ENCODE measurements around the gene RPA1. TPM values are rescaled to one million over a fixed set of nuclear protein-coding genes. Genes with fewer than 3 reads are reported as not detected.

The RPA1 gene
- total RNA-seq, 1 experiment from 2014 or later: 158 TPM

GRCh38 chr17:1872976-1873375 lies 43.2 kb downstream of the RPA1 start:
- Mint-ChIP-seq H3K36me3 (peaks cover 44% of the 10 kb centered on the region), H3K9me3 (no peaks in the 10 kb centered on the region), H3K27ac (no peak overlapping the region; the same call in 1 of the 2 replicates), H3K4me1 (no peaks in the 10 kb centered on the region), H3K4me3 (no peak overlapping the region), H3K27me3 (ENCODE audit: low read depth) (no peaks in the 10 kb centered on the region)
- ChIA-PET POLR2A (no interaction called here), CTCF (no interaction called here)
- ATAC-seq: no peak
- DNase-seq (ENCODE audit: low spot score): no peak
- TF ChIP-seq ZBTB21 (CRISPR knock-in tag; IDR thresholded peaks at IDR 0.05; ENCODE audit: borderline replicate concordance) (no peak), ZNF219 (CRISPR knock-in tag; IDR thresholded peaks at IDR 0.05; ENCODE audit: borderline replicate concordance) (no peak), ZNF232 (CRISPR knock-in tag; IDR thresholded peaks at IDR 0.05) (no peak), MAX (CRISPR knock-in tag; IDR thresholded peaks at IDR 0.05) (no peak), MXD4 (CRISPR knock-in tag; IDR thresholded peaks at IDR 0.05; ENCODE audit: borderline replicate concordance) (no peak), USF2 (CRISPR knock-in tag; IDR thresholded peaks at IDR 0.05) (no peak), RELA (CRISPR knock-in tag; IDR thresholded peaks at IDR 0.05; ENCODE audit: borderline replicate concordance) (no peak), TCF7 (CRISPR knock-in tag; IDR thresholded peaks at IDR 0.05; ENCODE audit: low read depth) (no peak), SMAD3 (CRISPR knock-in tag; IDR thresholded peaks at IDR 0.05; ENCODE audit: borderline replicate concordance) (no peak), STAT6 (CRISPR knock-in tag; conservative IDR thresholded peaks at IDR 0.05; ENCODE audit: low read depth) (no peak), FOXP4 (CRISPR knock-in tag; IDR thresholded peaks at IDR 0.05) (no peak), GABPB1 (CRISPR knock-in tag; IDR thresholded peaks at IDR 0.05) (no peak)

GRCh38 chr17:1873418-1873817 lies 43.6 kb downstream of the RPA1 start:
- H3K9me3 Mint-ChIP-seq: no peaks in the 10 kb centered on the region
- no peak for DNase-seq (ENCODE audit: low spot score)
- ChIA-PET POLR2A (no interaction called here), CTCF (no interaction called here)
- ATAC-seq: no peak
- no peaks in the 10 kb centered on the region for H3K4me1 Mint-ChIP-seq
- H3K27me3 Mint-ChIP-seq (ENCODE audit: low read depth): no peaks in the 10 kb centered on the region
- no peak overlapping the region for H3K27ac Mint-ChIP-seq
- no peak overlapping the region for H3K4me3 Mint-ChIP-seq
- peaks cover 47% of the 10 kb centered on the region for H3K36me3 Mint-ChIP-seq
- TF ChIP-seq CDX4 (CRISPR knock-in tag; IDR thresholded peaks at IDR 0.05; ENCODE audit: borderline replicate concordance) (no peak), ZNF396 (CRISPR knock-in tag; IDR thresholded peaks at IDR 0.05; ENCODE audit: borderline replicate concordance) (no peak), PRDM15 (CRISPR knock-in tag; IDR thresholded peaks at IDR 0.05) (no peak), ERG (CRISPR knock-in tag; IDR thresholded peaks at IDR 0.05) (no peak), E2F5 (CRISPR knock-in tag; IDR thresholded peaks at IDR 0.05) (no peak), ZNF532 (CRISPR knock-in tag; IDR thresholded peaks at IDR 0.05; ENCODE audit: borderline replicate concordance) (no peak)

Measured in WTC11 (cell line).